BJ (cell line): ENCODE results near the gene ZIM2. TPM values are rescaled to one million over a fixed set of nuclear protein-coding genes. Genes with fewer than 3 reads are reported as not detected.

ENCODE experiments used
- CTCF ChIA-PET: fragments of 350-600 bp; formaldehyde crosslinking; extraction: SDS; loops from one replicate; lab custom pipeline; 2021; ENCODE audit warnings: antibody characterized with exemption, inconsistent platforms; lab: Yijun Ruan, JAX
- POLR2A ChIA-PET: fragments of 300-600 bp; sonication (Branson Sonifier 250); formaldehyde crosslinking; extraction: SDS; loops from one replicate; lab custom pipeline; 2021; ENCODE audit warnings: antibody characterized with exemption; lab: Charles Lee
- DNase-seq: peaks from one replicate; pipeline ENCODE4 v3.0.0-alpha.2; 2011; ENCODE audit warnings: low read depth
- H3K27me3 ChIP-seq: 2 replicates; pipeline ENCODE4 v1.6.0; 2011; ENCODE audit warnings: low read length; ENCODE audit not compliant: control insufficient read depth, insufficient read depth
- H3K36me3 ChIP-seq: 2 replicates; pipeline ENCODE4 v1.5.1; 2011; ENCODE audit warnings: low read length; ENCODE audit not compliant: control insufficient read depth, insufficient read depth
- H3K4me3 ChIP-seq: 2 replicates; pipeline ENCODE4 v1.5.1; 2011; ENCODE audit warnings: low read depth, mild to moderate bottlenecking, control low read depth, low read length
- CTCF ChIP-seq: IDR thresholded peaks from 2 replicates; pipeline ENCODE4 v1.5.1; 2011; ENCODE audit warnings: low read depth, mild to moderate bottlenecking, control low read depth, inconsistent platforms, low read length, moderate library complexity; ENCODE audit not compliant: insufficient read depth
- polyA plus RNA-seq: library from polyadenylated mRNA; depleted of rRNA; stranded (reverse); fragments of >200 nt; gene quantifications from 2 replicates; pipeline ENCODE4 v1.2.3, GENCODE V29; 2011

Gene ZIM2
- polyA plus RNA-seq, 1 experiment: not detected

GRCh38 chr19:56748378-56748777, 92.1 kb downstream of the ZIM2 start:
- Histone ChIP-seq H3K4me3 (no peak overlapping the region), H3K27me3 (no peaks in the 10 kb centered on the region), H3K36me3 (no peaks in the 10 kb centered on the region)
- DNase-seq: no peak
- POLR2A ChIA-PET: no interaction called here
- TF ChIP-seq CTCF: no peak
- CTCF ChIA-PET: interaction anchor here (0.5 kb wide), 1 partner anchor 132 kb away, joined by 3 read pairs; no protein-coding TSS in a partner anchor

GRCh38 chr19:56746367-56746766, 94.2 kb downstream of the ZIM2 start:
- CTCF ChIA-PET: no interaction called here
- DNase-seq: no peak
- Histone ChIP-seq H3K4me3 (no peak overlapping the region), H3K27me3 (no peaks in the 10 kb centered on the region), H3K36me3 (no peaks in the 10 kb centered on the region)
- POLR2A ChIA-PET: no interaction called here
- no peak for TF ChIP-seq CTCF

GRCh38 chr19:56740501-56740900, 100.0 kb downstream of the ZIM2 start:
- DNase-seq: no peak
- Histone ChIP-seq H3K36me3 (no peaks in the 10 kb centered on the region), H3K4me3 (no peak overlapping the region), H3K27me3 (no peaks in the 10 kb centered on the region)
- TF ChIP-seq CTCF: no peak
- POLR2A ChIA-PET: no interaction called here
- CTCF ChIA-PET: no interaction called here

GRCh38 chr19:56736571-56736970, 104.0 kb downstream of the ZIM2 start:
- H3K4me3 ChIP-seq: no peak overlapping the region
- H3K27me3 ChIP-seq: no peaks in the 10 kb centered on the region
- POLR2A ChIA-PET: no interaction called here
- no peak for DNase-seq
- H3K36me3 ChIP-seq: no peaks in the 10 kb centered on the region
- CTCF ChIA-PET: no interaction called here
- TF ChIP-seq CTCF: no peak

- H3K4me3 ChIP-seq: no peak overlapping the region
- no peaks in the 10 kb centered on the region for H3K36me3 ChIP-seq
- TF ChIP-seq CTCF: no peak
- ChIA-PET CTCF (no interaction called here), POLR2A (no interaction called here)
- no peaks in the 10 kb centered on the region for H3K27me3 ChIP-seq
- DNase-seq: no peak
Measured at GRCh38 chr19:56732976-56733375, 107.5 kb downstream of the ZIM2 start.
